T-helper 22 cell (primary cell): ENCODE results near the gene TUFT1.

Source experiments
- DNase-seq: peaks from one replicate; pipeline ENCODE4 v3.0.0-alpha.2; 2020; ENCODE audit warnings: low read depth

Gene TUFT1

DNA sequence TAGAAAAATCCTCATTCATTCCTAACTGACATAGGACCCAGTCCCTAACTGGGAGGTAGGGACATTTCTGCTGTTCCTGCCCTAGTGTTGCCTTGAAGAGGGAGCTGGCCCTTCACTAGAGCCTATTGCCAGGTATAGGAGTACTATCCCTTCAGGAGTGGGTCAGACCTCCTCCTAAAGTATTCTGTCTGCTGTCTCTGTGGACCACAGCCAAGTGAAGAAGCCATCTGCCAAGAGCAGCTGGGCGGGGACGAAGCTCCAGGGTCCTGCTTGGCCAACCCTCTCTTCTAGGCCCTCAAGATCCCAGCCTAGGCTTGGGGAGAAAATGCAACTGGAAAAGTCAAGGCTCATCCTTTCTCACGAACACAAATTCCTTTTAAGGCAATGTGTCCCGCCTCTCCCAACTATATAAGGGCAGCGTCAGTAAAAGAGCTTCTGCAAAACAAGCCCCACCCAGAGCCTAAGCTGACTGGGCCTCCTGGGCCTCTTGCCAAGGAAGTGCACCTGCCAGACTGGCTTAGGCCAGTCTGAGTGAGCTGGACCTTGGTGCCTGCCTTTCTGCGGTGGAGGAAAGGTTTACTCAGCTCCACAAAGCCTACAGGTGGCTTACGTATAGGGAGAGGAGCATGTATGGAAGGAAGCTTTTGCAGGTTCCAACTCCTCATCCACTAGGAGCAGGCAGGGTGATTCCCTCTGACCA, 638 bp upstream of the TUFT1 start:
- DNase-seq: no peak

DNA sequence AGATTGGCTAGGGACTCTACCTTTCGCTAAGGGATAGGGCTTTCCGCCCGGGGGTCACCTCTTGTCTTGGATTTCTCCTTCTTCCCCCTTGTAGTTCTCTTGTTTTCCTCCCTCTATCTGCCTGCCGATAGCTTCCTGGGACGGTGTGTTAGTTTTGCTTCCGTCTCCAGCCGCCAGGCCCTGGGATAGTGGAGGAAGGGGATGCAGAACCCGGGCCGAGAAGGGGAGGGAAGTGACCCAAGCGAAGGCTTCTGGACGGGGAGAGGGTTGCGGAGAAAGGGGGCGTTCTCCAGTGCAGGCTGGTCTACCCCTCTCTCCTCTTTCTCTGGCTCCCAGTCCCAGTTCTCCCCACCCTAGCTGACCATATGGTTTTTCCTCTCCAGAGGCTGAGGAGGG, 871 bp downstream of the TUFT1 start:
- DNase-seq: no peak

DNA sequence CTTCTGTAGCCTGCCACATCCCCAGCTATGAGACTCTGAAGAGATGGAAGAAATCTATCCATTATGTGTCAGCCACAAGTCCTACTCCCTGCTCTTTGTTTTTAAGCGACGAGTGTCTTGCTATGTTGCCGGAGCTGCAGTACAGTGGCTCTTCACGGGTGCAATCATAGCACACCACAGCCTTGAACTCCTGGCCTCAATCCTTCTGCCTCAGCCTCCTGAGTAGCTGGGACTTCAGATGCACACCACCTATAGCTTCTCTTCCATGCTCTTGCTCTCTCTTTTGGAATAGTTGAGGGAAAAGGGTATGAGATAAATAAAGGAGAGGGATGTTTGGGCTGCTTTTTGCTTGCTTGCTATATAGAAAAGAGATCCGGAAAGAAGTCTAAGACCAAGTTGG, 1.6 kb downstream of the TUFT1 start:
- DNase-seq: no peak

DNA sequence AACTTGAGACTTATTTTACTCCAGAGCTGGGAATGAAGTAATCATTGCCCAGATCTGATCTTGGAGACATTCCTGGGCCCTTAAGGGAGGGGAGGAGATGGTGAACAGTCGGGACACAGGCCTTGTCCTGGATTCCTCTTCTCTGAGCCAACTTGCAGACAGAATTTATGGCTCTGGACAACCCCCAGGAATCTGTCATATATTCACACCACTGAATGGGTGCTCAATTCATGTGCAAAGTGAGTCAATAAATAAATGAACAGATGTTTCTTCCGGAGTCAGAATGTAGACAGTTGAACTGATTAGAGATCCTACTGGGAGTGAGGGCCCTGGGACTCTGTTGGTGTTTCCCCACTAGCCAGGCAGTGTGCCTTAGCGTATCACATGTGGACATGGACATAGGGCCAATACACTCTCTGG, 2.6 kb downstream of the TUFT1 start:
- no peak for DNase-seq

DNA sequence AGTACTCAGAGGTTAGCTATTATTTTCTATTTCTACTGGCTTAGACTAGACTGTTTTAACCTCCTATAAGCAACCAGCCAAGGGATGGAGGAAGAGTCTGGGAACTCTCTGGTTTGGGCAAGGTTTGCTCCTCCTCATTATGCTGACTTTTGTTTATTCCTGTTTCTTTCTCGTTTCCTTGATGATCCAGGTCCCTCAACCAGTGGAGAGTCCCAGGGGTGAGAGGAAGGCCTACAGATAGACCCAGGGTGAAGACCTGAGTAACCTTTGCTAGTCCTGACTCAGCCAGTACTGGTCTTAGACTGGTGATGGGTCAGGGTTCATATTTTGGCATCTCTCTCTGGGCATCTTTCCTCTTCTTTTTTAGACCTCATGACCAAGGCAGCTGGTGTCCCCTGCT, 5.4 kb downstream of the TUFT1 start:
- DNase-seq: no peak

DNA sequence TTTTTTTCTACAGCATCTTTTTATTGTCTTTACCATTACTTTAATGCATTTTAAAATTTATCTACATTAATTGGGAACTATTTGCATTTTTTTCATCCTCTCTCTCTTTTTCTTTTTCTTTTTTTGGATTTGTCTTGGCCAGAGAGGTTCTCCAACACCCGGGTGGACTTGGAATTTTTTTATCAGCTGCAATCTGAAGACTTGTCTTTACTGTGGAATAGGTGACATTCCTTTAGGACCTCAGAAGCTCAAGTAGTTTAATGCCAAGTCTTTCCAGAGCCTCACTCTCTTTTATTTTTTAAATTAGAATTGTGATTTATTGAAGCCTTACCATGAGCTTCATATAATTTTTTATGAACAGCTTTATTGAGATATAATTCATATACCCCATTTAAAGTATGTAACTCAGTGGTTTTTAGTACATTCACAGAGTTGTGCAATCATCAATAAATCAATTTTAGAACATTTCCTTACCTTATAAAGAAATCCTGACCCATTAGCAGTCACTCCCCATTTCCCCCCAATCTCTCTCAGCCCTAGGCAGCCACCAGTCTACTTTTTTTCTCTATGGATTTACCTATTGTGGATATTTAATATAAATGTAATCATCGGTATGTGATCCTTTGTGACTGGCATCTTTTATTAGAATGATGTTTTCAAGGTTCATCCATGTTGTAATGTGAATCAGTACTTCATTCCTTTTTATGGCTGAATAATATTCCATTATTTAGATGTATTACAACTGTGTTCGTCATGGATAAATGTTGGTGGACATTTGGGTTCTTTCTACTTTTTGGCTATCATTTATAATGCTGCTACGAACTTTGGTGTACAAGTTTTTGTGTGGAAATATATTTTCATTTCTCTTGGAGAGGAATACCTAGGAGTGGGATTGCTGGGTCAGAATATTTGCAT, 6.2 kb downstream of the TUFT1 start:
- DNase-seq: no peak

DNA sequence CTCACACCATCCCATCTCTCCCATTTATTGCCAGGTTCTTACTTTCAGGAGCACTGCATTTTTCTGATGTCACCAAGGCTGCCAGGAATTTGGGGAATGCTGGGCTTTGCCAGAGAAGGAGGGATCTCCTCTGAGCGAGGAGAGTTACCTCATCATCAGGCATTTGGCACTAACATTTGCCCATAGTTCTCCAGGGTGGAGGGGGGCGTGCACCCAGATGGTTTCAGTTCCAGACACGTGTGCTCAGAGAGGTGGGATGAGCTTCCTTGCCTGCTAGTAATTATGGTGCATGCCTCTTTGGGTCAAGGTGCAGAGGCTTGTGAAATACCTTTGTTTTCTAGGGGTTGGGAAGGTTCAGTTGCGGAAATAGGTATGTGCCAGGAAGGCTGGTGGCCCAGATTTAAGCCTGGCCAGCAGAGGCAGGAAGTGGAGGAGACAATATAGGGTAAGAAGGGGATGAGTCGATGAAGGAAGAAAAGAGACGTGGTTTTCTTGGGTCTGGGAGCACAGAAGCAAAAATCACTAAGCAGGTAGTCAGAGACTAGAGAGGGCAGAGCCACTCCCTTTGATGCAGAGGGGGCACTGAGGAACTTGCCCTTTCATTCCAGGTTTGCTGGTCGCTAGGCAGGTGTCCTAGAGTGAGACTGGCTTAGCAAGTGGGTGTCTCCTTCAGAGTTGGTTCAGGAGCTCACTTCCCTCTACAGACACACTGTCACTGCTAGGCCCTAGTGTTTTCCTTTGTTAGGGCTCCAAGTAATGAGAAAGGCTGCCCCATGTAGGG, 7.2 kb downstream of the TUFT1 start:
- no peak for DNase-seq

DNA sequence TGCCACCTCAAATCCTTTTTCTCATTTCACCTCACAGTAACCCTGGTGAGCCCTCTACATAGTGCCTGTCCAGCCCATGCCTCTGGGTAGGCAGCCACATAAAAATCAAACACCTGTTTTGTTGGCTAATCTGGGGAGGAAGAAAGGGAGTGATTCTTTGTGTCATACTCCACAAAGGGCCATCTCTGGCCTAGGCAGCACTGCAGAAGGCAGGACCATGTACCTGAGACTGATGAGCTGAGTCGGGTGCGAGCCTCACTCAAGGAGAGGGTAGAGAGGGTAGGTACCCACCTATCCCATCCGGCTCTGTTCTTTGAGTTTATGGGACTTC, 7.8 kb downstream of the TUFT1 start:
- DNase-seq: no peak

DNA sequence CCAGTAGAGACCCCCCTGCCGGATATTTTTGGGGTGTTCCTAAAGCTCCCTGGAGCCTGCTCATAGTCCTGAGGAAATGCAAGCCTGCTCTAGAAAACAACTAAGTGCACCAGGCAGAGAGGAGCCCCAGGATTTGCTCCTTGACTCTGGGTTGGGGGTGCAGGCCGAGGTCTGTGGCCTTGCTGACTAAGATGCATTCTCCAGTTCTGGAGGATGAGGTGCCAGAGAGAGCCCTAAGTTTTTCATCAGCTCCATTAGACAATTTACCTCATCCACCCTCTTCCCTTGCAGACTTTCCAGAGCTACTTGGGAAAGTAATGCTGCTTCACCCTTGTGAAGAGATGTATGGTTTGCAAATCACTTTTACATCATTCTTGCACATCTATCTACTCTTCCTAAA, 9.1 kb downstream of the TUFT1 start:
- no peak for DNase-seq

DNA sequence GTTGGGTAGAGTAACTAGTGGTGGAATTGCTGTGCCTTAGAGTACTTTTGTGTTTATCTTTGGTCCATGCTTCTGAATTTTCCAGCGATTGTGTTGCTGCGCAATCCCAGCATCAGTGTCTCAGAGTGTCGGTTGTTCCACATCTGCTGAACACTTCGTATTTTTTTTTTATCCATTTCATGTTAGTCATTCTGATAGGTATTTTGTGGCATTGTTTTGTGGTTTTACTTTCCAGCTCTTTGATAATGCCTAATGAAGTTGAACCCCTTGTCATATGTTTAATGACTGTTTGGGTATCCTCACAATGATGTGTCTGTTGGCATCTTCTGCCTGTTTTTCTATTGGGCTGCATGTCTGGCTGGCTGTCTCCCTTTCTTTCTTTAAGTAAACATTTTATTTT, 13.6 kb downstream of the TUFT1 start:
- no peak for DNase-seq

DNA sequence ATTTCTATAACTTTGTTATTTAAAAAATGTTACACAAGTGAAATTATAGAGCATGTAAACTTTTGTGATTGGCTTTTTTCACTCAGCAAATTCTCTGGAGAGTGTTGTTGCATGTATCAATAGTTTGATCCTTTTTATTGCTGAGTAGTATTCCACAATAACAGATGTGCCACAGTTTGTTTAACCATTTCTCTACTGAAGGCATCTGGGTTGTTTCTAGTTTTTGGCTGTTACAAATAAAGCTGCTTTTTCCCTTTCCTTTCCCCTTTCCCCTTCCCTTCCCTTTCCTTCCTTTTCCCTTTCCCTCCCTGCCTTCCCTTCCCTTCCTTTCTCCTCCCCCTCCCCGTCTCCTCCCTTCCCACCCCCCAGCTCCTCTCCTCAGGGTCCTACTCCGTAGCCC, 15.9 kb downstream of the TUFT1 start:
- DNase-seq: no peak

DNA sequence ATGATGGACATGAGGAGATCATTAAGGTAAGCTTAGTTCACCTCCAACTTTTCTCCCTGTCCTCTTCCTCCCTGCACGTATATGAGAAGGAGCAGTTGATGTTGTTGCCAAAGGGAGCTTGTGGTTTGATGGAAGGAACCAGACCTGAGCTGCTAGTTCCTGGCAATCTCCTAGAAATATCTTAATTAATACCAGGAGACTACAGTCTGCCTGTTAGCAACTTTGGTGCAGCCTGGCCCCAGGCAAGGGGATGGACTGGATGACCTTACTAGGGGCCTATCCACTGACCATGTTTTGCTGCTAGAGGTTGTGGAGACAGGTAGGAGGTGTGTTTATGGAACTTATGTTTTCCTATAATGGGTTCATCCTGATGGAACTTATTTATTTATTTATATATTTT, 22.6 kb downstream of the TUFT1 start:
- no peak for DNase-seq

DNA sequence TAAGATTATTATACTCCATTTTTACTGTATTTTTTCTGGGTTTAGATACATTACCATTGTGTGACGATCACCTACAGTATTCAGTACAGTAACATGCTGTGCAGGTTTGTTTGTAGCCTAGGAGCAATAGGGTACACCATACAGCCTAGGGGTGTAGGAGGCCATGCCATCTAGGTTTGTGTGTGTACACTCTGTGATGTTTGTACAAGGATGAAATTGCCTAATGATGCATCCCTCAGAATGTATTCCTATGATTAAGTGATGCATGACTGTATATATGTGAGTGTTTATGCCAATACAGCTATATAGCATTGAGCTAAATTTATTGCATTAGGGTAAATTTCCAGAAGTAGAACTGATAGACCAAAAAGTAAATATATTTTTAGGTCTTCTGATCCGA, 23.3 kb downstream of the TUFT1 start:
- DNase-seq: no peak

DNA sequence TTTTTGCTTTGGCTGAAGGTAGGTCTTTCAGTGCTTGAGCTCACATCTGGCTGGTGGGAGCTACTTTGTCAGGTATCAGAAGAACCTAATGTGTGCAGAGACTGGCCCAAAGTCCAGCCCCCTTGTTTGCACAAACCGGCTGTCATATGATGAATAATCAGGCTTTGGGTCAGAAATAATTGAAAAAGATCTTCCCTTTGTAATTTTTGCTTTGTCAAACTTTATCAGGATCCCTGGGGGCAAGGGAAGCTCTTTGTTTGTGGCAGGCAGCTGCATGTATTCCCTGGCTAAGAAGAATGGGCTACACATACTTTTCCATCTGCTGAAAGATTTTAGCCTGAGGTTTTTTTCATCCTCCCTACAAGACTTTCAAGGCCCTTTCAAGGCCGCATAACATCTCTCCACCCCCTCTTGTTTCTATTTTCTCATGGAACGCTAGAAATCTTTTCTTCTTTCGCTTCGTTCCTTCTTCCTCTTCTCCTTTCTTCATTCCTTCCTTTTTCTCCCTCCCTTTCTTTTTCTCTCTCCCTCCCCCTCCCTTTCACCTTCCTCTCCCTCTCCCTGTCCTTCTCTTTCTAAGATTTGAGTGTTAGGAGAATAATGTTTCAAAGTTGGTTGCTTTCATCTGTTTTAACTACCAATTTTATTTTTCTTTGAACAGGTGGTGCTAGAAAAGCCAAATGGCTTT, 25.5 kb downstream of the TUFT1 start:
- DNase-seq: no peak

DNA sequence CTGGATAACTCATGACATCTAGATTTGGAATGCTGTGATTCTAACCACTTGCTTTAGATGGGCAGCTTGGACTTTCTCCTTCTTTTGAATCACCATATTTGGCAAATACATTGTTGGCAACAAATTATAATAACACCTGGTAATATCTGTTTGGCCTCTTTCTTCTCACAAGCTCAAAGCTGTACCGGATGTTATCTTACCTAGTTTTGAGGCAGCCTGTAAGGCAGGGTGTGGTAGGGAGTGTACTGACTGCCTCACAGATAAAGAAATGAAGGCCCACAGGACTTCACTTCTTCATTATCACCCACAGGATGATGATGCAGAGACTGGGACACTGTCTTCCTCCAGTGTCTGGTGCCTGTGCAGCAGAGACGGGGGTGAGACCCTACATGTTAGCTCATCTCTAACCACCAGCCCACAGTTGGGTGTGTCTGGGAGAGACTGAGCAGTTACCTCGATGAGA, 28.5 kb downstream of the TUFT1 start:
- DNase-seq: peak; percentile 2

DNA sequence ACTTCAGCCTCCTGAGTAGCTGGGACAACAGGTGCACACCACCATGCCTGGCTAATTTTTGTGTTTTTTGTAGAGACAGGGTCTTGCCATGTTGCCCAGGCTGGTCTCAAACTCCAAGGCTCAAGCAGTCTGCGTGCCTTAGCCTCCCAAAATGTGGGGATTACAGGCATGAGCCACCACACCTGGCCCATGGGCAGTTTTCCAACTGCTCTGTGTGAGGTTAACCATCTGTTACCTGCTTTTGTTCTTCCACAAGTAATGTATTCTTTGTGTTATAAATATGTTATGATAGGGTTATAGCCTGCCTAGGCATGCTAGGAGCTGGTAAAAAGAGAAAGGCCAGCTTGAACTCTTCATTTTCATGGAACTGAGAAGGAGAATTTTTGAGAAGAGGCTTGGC, 30.7 kb downstream of the TUFT1 start:
- DNase-seq: no peak

DNA sequence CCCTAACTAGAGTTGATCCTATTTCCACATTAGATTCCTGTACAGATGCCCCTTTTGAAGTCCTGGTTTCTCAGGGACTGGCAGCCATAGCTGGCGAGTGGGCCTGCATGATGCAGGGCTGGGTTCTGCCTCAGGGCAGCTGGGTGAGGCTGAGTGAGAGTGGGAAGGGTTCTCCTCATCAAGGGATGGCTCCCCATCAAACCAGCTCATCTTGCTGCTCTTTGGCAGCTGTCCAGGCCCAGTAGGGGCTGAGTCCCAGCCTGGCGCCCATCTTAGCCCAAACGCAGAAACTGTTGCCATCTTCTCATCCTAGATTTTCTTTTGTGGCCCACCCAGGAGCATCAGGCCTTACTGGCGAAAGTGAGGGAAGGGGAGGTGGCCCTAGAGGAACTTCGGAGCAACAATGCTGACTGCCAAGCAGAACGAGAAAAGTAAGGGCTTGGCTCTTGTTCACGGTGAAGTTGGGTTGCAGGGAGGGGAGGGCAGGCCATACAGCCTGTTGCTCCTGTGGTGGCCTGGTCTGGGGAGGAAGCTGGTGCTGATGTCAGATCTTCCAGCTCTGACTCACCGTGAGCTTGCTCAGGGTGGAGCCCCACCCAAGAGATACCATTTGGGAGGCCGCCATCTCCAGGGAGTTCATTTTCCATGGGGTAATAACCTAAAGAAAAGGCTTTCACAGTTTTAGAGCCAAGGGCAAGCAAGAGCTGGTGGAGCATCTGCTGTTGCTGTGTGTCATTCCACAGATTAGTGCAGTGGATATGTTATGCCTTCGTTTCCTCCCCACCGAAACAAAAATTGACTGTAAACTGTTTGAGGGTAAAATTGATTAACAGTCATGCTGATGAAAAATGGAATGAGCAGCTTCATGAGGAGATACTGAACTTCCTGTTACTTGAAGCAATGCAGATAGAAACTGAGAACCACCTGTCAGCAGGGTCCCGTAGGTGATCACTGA, 34.7 kb downstream of the TUFT1 start:
- DNase-seq: no peak

DNA sequence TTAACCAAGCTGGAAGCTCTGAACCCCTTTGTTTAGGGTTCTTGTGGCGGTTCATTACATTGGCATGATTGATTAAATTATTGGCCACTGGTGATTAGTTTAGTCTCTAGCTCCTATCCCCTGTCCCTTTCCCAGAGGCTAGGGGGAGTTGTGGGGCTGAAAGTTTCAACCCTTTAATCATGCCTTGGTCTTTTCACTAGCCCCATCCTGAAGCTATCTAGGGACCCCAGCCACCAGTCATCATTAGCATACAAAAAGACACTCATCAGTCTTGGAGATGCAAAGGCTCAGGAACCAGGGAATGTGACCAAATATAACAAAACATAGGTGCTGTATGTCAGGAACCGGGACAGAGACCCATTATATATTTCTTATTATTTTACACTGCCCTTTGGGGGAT, 37.1 kb downstream of the TUFT1 start:
- no peak for DNase-seq

DNA sequence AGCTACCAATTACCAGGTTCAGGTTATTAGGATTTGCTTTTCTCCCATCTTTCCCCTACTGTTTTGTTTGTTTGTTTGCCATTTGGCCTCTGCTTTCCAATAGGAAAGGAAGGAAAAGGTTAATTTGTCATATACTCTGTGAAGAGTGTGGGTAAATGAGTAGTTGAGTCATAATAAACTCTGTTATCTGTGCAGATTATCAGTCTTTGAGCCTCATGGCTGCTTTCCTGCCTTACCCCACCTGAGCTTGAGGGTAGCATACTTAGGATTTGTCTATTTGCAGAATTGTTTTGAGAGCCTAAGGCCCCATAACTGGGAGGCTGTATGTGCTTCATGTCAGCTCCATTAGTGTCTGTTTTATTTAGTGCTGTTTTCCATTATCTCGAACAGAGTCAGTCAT, 38.8 kb downstream of the TUFT1 start:
- no peak for DNase-seq

DNA sequence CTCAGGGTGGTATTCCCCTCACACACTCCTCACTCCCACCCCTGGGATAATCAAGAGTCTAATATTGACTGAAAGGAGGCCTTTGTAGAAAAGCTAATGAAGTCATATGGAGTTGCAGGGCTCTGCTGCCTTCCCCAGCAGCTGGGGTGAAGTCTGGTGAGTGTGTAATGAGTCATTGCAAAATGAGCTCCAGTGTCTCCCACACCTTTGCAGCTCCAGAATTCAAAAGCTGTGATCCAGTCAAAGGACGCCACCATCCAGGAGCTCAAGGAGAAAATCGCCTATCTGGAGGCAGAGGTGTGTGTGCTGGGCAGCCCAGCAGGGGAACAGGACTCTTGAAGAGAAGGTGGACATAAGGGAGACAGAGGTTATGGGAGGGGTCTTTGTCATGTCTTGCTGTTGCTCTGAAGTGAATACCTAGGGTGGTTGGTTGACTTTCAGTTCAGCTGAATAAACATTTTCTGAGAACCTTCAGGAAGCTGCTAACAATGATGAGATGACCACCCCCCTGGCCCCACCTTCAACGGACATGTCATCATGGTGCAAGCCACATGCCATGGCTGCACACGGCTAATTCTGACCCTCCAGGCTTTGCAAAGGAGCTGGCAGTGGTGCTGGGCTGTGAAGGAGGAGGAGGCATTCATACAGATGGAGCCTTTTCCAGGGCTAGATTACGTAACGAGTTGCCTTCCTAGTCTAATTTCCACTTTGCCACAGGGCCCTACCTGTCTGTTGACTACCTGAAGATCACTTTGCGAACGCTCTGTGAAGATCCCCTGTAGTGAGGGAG, 39.5 kb downstream of the TUFT1 start:
- no peak for DNase-seq
